ENCODE results near the gene TCP1. TPM values are rescaled to one million over a fixed set of nuclear protein-coding genes. Genes with fewer than 3 reads are reported as not detected.

Gene TCP1
- total RNA-seq, 1 experiment from 2014 or later = 412 TPM

- no peak overlapping the region for H3K18ac ChIP-seq (ENCODE audit: insufficient read length, low read depth, low read length)
- Mint-ChIP-seq H3K36me3 (ENCODE audit: insufficient read depth in 1 of 3, low read depth in 3 of 3) (peaks cover 0 to 6% (median 1%) of the 10 kb centered on the region in 3 experiments; a peak in 3 of 7 replicates), H3K9me3 (no peaks in the 10 kb centered on the region; a peak in 1 of 5 replicates), H3K4me1 (peaks cover 36 to 40% of the 10 kb centered on the region in 2 experiments), H3K27ac (peak overlapping the region in 1 of 3 experiments; percentile 37; a peak in 1 of 7 replicates), H3K27me3 (ENCODE audit: low read depth) (no peaks in the 10 kb centered on the region; the same call in none of the 2 replicates), H3K4me3 (peak overlapping the region in 1 of 2 experiments; percentile 9; a peak in 1 of 5 replicates)
- no peak overlapping the region for H3K14ac ChIP-seq (ENCODE audit: insufficient read depth, low read length)
- H4K91ac ChIP-seq (ENCODE audit: insufficient read length, low read depth, low read length) = no peak overlapping the region
- H3K9ac ChIP-seq (ENCODE audit: extremely low read depth, insufficient read length, low read length) = no peak overlapping the region
- no peak overlapping the region for H2BK120ac ChIP-seq (ENCODE audit: low read depth, low read length, poor library complexity, severe bottlenecking)
- no peaks in the 10 kb centered on the region for H3K9me3 ChIP-seq (ENCODE audit: control insufficient read depth, low read depth, low read length)
- no CpG with 5 or more reads among the region's 4 CpGs for WGBS (ENCODE audit: extremely low coverage, insufficient read length, low lambda C conversion rate)
- no peak overlapping the region for H2BK12ac ChIP-seq (ENCODE audit: insufficient read length, low read depth, low read length)
- no peaks in the 10 kb centered on the region for H3K79me1 ChIP-seq (ENCODE audit: insufficient read depth, low read depth, low read length, poor library complexity, severe bottlenecking)
- no peak overlapping the region for H2BK5ac ChIP-seq (ENCODE audit: insufficient read length, low read length)
- no peak overlapping the region for H3K4me2 ChIP-seq (ENCODE audit: insufficient read depth, insufficient read length, low read length)
- H3K4ac ChIP-seq (ENCODE audit: low read depth, low read length) = no peak overlapping the region
- H2BK15ac ChIP-seq (ENCODE audit: low read depth, low read length) = no peak overlapping the region
- TF ChIP-seq, protein P1, sequence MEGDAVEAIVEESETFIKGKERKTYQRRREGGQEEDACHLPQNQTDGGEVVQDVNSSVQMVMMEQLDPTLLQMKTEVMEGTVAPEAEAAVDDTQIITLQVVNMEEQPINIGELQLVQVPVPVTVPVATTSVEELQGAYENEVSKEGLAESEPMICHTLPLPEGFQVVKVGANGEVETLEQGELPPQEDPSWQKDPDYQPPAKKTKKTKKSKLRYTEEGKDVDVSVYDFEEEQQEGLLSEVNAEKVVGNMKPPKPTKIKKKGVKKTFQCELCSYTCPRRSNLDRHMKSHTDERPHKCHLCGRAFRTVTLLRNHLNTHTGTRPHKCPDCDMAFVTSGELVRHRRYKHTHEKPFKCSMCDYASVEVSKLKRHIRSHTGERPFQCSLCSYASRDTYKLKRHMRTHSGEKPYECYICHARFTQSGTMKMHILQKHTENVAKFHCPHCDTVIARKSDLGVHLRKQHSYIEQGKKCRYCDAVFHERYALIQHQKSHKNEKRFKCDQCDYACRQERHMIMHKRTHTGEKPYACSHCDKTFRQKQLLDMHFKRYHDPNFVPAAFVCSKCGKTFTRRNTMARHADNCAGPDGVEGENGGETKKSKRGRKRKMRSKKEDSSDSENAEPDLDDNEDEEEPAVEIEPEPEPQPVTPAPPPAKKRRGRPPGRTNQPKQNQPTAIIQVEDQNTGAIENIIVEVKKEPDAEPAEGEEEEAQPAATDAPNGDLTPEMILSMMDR (conservative IDR thresholded peaks at IDR 0.05) = no peak
- peaks cover 18% of the 10 kb centered on the region; the same call in 1 of the 2 replicates for H3K4me1 ChIP-seq (ENCODE audit: insufficient read depth, low read length)
- H2AK5ac ChIP-seq (ENCODE audit: insufficient read length, low read length) = no peak overlapping the region
- no peak overlapping the region for H2AFZ ChIP-seq (ENCODE audit: low read length)
- H3T11ph ChIP-seq (ENCODE audit: low read length) = no peak overlapping the region
- no peaks in the 10 kb centered on the region for H4K20me1 ChIP-seq (ENCODE audit: control insufficient read depth, insufficient read depth, insufficient read length)
- no peak overlapping the region for H3K23ac ChIP-seq (ENCODE audit: insufficient read length, low read depth, low read length)
- H3K56ac ChIP-seq (ENCODE audit: insufficient read length, low read depth, low read length) = no peak overlapping the region
- no peaks in the 10 kb centered on the region for H3K23me2 ChIP-seq (ENCODE audit: insufficient read length, low read depth, low read length, poor library complexity, severe bottlenecking)
- no peaks in the 10 kb centered on the region for H3K79me2 ChIP-seq (ENCODE audit: insufficient read depth, low read length)
- no peak overlapping the region for H4K8ac ChIP-seq (replicated peaks; ENCODE audit: insufficient read length, low read depth, low read length)
- H3K27ac ChIP-seq (ENCODE audit: insufficient read length, low read depth, low read length) = no peak overlapping the region
- no peak for DNase-seq
- H2BK20ac ChIP-seq (ENCODE audit: low read depth, low read length, poor library complexity, severe bottlenecking) = no peak overlapping the region
- no peak overlapping the region for H4K5ac ChIP-seq (ENCODE audit: insufficient read length, low read depth, low read length)
- H3K27me3 ChIP-seq (ENCODE audit: insufficient read depth, low read length) = no peaks in the 10 kb centered on the region
These were observed 40.1 kb upstream of the TCP1 start for GRCh38 chr6:159829526-159829925.

Data from H9 (cell line).